C4-2B (cell line): ENCODE data around the gene GMFB.

ENCODE experiments used
- CTCF ChIP-seq: fragments of 450-650 bp; conservative IDR thresholded peaks from 2 replicates; pipeline ENCODE4 v1.5.1; 2017; ENCODE audit warnings: mild to moderate bottlenecking
- ZFX ChIP-seq: fragments of 450-650 bp; IDR thresholded peaks from 2 replicates; pipeline ENCODE4 v1.6.1; 2017

GRCh38 chr14:54447231-54447692, 41.5 kb downstream of the GMFB start:
- TF ChIP-seq CTCF, result no peak
- TF ChIP-seq ZFX, result no peak
